SU-DHL-6 (cell line): ENCODE results near the gene ASB2.

Source experiments
- EZH2phosphoT487 ChIP-seq: fragments of 200-600 bp; sonication (generic), shearing (Covaris generic); conservative IDR thresholded peaks from 2 replicates; pipeline ENCODE4 v1.6.1; 2018; ENCODE audit warnings: mild to moderate bottlenecking, antibody characterized with exemption, low read length, moderate library complexity, mixed read lengths
- TF ChIP-seq, protein P1 (sequence below): fragments of 200-600 bp; sonication (generic); IDR thresholded peaks from one replicate; pipeline ENCODE4 v1.5.1; 2017; ENCODE audit warnings: antibody characterized with exemption, mild to moderate bottlenecking, low read length, moderate library complexity; ENCODE audit not compliant: insufficient read depth, poor library complexity, severe bottlenecking

DNA sequence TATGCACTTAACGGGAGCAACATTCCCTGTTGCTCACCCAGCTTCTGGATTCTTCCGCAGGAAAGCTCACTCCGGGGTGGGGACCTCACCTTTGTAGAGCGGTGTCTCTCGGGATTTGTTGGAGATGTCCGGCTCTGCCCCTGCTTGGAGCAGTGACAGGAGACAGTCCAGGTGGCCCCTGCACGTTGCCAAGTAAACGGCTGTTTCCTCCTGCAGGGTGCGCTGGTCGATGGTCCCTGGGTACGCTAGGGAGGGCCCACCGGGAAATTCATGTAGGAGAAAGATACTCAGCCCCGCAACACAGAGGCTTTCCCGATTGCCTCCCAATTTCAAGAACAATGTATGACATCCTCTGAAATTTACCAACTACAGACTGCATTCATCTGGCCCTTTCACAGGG lies 23.1 kb downstream of the ASB2 start:
- TF ChIP-seq, protein P1, sequence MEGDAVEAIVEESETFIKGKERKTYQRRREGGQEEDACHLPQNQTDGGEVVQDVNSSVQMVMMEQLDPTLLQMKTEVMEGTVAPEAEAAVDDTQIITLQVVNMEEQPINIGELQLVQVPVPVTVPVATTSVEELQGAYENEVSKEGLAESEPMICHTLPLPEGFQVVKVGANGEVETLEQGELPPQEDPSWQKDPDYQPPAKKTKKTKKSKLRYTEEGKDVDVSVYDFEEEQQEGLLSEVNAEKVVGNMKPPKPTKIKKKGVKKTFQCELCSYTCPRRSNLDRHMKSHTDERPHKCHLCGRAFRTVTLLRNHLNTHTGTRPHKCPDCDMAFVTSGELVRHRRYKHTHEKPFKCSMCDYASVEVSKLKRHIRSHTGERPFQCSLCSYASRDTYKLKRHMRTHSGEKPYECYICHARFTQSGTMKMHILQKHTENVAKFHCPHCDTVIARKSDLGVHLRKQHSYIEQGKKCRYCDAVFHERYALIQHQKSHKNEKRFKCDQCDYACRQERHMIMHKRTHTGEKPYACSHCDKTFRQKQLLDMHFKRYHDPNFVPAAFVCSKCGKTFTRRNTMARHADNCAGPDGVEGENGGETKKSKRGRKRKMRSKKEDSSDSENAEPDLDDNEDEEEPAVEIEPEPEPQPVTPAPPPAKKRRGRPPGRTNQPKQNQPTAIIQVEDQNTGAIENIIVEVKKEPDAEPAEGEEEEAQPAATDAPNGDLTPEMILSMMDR: no peak
- no peak for TF ChIP-seq EZH2phosphoT487
